ENCODE measurements around the gene METTL23.

DNA sequence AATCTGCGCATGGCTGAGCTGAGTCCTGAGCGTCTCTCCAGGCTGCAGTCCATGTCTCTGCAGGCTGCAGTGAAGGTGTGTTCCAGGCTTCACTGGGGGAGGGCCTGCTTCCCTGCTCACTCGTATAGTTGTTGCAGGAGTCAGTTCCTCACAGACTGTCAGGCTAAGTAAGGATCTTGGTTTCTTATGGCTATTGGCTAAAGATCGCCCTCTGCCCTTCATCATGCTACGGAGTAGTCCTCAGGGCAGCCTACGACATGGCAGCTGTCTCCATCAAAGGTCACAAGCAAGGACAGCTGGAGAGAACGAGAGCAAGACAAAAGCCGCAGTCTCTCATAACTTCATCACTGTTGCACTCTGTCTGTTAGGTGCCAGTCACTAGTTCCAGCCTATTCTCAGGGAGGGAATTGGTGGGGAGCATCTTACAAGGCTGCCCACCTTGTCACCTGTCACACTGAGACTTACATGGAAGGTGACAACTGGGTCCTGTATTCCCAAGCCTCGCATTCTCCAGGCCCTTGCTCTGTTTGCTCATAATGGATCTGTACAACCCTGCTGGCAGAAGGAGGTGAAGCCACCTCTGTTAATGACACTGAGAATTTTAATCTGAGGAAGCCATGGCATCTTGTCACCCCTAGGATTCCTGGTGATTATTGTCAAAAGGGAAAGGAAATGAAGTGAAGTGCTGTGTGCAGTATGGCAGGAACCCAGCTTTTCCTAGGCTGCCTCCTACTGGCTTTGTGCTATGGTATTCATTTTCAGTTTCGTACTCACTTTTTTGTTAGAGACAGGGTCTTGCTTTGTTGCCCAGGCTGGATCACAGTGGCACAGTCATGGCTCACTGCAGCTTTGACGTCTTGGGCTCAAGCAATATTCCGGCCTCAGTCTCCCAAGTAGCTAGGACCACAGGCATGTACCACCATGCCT is 54.7 kb downstream of the METTL23 start:
- no peak for TF ChIP-seq POLR2A (IDR thresholded peaks at IDR 0.05)
- TF ChIP-seq, protein P1, sequence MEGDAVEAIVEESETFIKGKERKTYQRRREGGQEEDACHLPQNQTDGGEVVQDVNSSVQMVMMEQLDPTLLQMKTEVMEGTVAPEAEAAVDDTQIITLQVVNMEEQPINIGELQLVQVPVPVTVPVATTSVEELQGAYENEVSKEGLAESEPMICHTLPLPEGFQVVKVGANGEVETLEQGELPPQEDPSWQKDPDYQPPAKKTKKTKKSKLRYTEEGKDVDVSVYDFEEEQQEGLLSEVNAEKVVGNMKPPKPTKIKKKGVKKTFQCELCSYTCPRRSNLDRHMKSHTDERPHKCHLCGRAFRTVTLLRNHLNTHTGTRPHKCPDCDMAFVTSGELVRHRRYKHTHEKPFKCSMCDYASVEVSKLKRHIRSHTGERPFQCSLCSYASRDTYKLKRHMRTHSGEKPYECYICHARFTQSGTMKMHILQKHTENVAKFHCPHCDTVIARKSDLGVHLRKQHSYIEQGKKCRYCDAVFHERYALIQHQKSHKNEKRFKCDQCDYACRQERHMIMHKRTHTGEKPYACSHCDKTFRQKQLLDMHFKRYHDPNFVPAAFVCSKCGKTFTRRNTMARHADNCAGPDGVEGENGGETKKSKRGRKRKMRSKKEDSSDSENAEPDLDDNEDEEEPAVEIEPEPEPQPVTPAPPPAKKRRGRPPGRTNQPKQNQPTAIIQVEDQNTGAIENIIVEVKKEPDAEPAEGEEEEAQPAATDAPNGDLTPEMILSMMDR (IDR thresholded peaks at IDR 0.05): no peak

Measured in lower leg skin (tissue), 3 donors.